ENCODE data around the gene POMGNT1.

DNA sequence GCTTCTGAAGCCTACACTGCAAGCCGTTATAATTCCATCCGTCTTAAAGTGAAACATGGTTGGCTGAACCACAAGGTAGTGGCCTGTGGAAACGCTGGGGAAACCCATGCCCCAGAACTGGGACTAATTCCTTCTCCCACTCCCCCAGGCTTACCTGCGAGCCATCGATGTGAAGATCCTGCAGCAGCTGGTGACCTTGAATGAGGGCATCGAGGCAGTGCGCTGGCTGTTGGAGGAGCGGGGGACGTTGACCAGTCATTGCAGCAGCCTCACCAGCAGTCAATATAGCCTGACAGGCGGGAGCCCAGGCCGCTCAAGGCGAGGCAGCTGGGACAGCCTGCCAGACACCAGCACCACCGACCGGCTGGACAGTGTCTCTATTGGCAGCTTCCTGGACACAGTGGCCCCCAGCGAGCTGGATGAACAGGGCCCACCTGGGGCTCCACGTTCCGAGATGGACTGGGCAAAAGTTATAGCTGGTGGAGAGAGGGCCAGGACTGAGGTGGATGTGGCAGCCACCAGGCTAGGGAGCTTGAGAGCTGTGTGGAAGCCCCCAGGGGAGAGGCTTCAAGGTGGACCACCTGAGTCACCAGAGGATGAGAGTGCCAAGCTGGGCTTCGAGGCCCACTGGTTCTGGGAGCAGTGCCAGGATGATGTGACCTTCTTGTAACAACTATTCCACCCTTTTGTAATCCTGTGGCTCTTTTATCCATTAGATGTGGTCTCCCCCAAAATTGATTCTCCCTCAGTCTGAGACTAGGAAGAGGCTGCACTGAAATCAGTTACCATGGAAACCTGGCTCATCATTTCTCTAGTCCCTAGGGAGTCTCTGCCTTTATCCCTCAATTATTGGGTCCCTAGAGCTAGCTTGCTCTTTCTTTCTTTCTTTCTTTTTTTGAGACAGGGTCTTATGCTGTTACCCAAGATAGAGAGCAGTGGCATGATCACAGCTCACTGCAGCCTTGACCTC is 21.6 kb upstream of the POMGNT1 start:
- TF ChIP-seq, protein P1, sequence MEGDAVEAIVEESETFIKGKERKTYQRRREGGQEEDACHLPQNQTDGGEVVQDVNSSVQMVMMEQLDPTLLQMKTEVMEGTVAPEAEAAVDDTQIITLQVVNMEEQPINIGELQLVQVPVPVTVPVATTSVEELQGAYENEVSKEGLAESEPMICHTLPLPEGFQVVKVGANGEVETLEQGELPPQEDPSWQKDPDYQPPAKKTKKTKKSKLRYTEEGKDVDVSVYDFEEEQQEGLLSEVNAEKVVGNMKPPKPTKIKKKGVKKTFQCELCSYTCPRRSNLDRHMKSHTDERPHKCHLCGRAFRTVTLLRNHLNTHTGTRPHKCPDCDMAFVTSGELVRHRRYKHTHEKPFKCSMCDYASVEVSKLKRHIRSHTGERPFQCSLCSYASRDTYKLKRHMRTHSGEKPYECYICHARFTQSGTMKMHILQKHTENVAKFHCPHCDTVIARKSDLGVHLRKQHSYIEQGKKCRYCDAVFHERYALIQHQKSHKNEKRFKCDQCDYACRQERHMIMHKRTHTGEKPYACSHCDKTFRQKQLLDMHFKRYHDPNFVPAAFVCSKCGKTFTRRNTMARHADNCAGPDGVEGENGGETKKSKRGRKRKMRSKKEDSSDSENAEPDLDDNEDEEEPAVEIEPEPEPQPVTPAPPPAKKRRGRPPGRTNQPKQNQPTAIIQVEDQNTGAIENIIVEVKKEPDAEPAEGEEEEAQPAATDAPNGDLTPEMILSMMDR (IDR thresholded peaks at IDR 0.05; ENCODE audit: low read length): no peak
- TF ChIP-seq EZH2 (optimal IDR thresholded peaks at IDR 0.05; ENCODE audit: low read depth, low read length) (no peak), EZH2phosphoT487 (IDR thresholded peaks at IDR 0.05; ENCODE audit: low read length) (no peak)

Measured in MM.1S (cell line).